Endothelial cell of umbilical vein (primary cell): ENCODE results near the gene TPM3.

ENCODE experiments used
- CTCF ChIP-seq, 2 donors: IDR thresholded peaks; 1 replicate in 1 of 2; 2 replicates in 1 of 2; pipeline ENCODE4 v1.5.1; 2011; ENCODE audit warnings: low read length in 2 of 2, mild to moderate bottlenecking in 2 of 2, moderate library complexity in 2 of 2, control low read depth in 1 of 2, inconsistent platforms in 1 of 2, low read depth in 1 of 2; ENCODE audit not compliant: insufficient read depth in 1 of 2; ENCODE audit errors: extremely low read depth in 1 of 2
- EZH2 ChIP-seq: IDR thresholded peaks from 2 replicates; pipeline ENCODE4 v1.6.1; 2012; ENCODE audit warnings: borderline replicate concordance, low read depth, mild to moderate bottlenecking, moderate library complexity, low read length, inconsistent platforms; ENCODE audit not compliant: severe bottlenecking
- JUN ChIP-seq: IDR thresholded peaks from 2 replicates; pipeline ENCODE4 v1.6.1; 2011; ENCODE audit warnings: borderline replicate concordance, low read depth; ENCODE audit not compliant: insufficient read length, insufficient read depth
- POLR2A ChIP-seq: IDR thresholded peaks from 2 replicates; pipeline ENCODE4 v1.6.1; 2012; ENCODE audit warnings: low read depth, mild to moderate bottlenecking, control low read depth, low read length

DNA sequence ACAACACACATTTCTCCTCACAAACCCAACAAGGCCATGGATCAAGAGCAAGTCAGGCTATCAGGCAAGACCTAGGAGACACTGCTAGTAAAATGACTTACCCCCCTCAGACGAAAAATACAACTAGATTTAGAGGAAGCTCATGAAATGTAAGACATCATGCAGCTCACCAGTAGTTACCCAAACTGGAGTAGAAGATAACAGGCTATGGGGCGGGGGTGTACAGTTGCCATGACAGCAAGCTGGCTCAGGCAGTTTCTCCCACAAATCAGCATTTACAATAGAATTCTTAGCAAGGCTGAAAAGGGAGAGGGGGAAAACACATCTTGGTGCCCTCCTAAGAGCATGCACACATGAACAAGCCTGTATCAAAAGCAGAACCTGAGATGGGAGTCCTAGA, 13.9 kb downstream of the TPM3 start:
- TF ChIP-seq POLR2A = no peak
- TF ChIP-seq EZH2 = no peak
- TF ChIP-seq CTCF (IDR thresholded peaks at IDR 0.05; ENCODE audit: extremely low read depth in 1 of 2, insufficient read depth in 1 of 2, low read depth in 1 of 2, low read length in 2 of 2) = no peak
- TF ChIP-seq JUN = no peak
